Caco-2 (cell line): ENCODE results near the gene BEST4. TPM values are rescaled to one million over a fixed set of nuclear protein-coding genes. Genes with fewer than 3 reads are reported as not detected.

ENCODE experiments used
- BruUV-seq: library from RNA; stranded (reverse); fragments of 400-500 nt; replicated peaks from 2 replicates; lab custom pipeline; 2021; lab: Mats Ljungman, UMichigan
- CTCF ChIA-PET: fragments of 300-600 bp; sonication (Branson Sonifier 250); formaldehyde crosslinking; loops from one replicate; lab custom pipeline; 2022; ENCODE audit warnings: antibody characterized with exemption; lab: Charles Lee
- POLR2A ChIA-PET: fragments of 300-600 bp; sonication (Branson Sonifier 250); formaldehyde crosslinking; loops from one replicate; lab custom pipeline; 2022; ENCODE audit warnings: antibody characterized with exemption; lab: Charles Lee
- DNase-seq, 2 experiments: peaks; one replicate each; pipeline versions ENCODE4 v3.0.0 to v3.0.0-alpha.2; 2020 to 2022
- H3K27me3 ChIP-seq: replicated peaks from 2 replicates; pipeline ENCODE4 v1.6.0; 2011; ENCODE audit warnings: low read length; ENCODE audit not compliant: control insufficient read depth, insufficient read depth
- H3K36me3 ChIP-seq: 2 replicates; pipeline ENCODE4 v1.5.1; 2011; ENCODE audit warnings: low read length; ENCODE audit not compliant: control insufficient read depth, insufficient read depth
- H3K4me1 ChIP-seq: fragments of 250-450 bp; sonication (Bioruptor Pico); 2 replicates; pipeline ENCODE4 v1.5.1; 2020; ENCODE audit warnings: mild to moderate bottlenecking
- H3K4me3 ChIP-seq: 2 replicates; pipeline ENCODE4 v1.5.1; 2011; ENCODE audit warnings: low read depth, mild to moderate bottlenecking, control low read depth, low read length
- H3K9me3 ChIP-seq: fragments of 250-450 bp; sonication (Bioruptor Pico); 2 replicates; pipeline ENCODE4 v1.5.1; 2020; ENCODE audit warnings: mild to moderate bottlenecking, moderate library complexity
- H3K27ac Mint-ChIP-seq: one replicate; pipeline ENCODE4 v1.8.0; 2022; ENCODE audit warnings: mixed read lengths; ENCODE audit not compliant: unreplicated experiment
- H3K27me3 Mint-ChIP-seq: one replicate; pipeline ENCODE4 v1.8.0; 2022; ENCODE audit warnings: mixed read lengths; ENCODE audit not compliant: insufficient read depth, unreplicated experiment
- H3K36me3 Mint-ChIP-seq: one replicate; pipeline ENCODE4 v1.8.0; 2022; ENCODE audit warnings: mild to moderate bottlenecking, mixed read lengths; ENCODE audit not compliant: insufficient read depth, unreplicated experiment
- H3K4me1 Mint-ChIP-seq: one replicate; pipeline ENCODE4 v1.8.0; 2022; ENCODE audit warnings: low read depth, mixed read lengths; ENCODE audit not compliant: unreplicated experiment
- H3K4me3 Mint-ChIP-seq: one replicate; pipeline ENCODE4 v1.8.0; 2022; ENCODE audit warnings: mild to moderate bottlenecking, moderate library complexity, mixed read lengths; ENCODE audit not compliant: unreplicated experiment
- H3K9me3 Mint-ChIP-seq: one replicate; pipeline ENCODE4 v1.8.0; 2022; ENCODE audit warnings: mixed read lengths; ENCODE audit not compliant: unreplicated experiment
- intact Hi-C: fragments of 100-400 bp; cut with micrococcal nuclease; formaldehyde crosslinking; loops from one replicate; pipeline ENCODE4 v1.10.0; 2022; ENCODE audit not compliant: unreplicated experiment
- total RNA-seq: library from RNA; stranded (reverse); gene quantifications from 2 replicates; pipeline ENCODE4 v1.2.3, GENCODE V29; 2022
- TF ChIP-seq, protein P1 (sequence below), 2 experiments: fragments of 200-600 bp in 1 of 2; IDR thresholded peaks; 1 replicate in 1 of 2; 2 replicates in 1 of 2; pipeline versions ENCODE4 v1.5.1 to v1.8.0; 2011 to 2022; ENCODE audit warnings: antibody characterized with exemption in 1 of 2, control low read depth in 1 of 2, inconsistent platforms in 1 of 2, low read depth in 1 of 2, low read length in 1 of 2, mild to moderate bottlenecking in 1 of 2, moderate library complexity in 1 of 2; ENCODE audit not compliant: insufficient read depth in 1 of 2, severe bottlenecking in 1 of 2, unreplicated experiment in 1 of 2

Gene BEST4
- total RNA-seq, 1 experiment from 2014 or later: not detected

DNA sequence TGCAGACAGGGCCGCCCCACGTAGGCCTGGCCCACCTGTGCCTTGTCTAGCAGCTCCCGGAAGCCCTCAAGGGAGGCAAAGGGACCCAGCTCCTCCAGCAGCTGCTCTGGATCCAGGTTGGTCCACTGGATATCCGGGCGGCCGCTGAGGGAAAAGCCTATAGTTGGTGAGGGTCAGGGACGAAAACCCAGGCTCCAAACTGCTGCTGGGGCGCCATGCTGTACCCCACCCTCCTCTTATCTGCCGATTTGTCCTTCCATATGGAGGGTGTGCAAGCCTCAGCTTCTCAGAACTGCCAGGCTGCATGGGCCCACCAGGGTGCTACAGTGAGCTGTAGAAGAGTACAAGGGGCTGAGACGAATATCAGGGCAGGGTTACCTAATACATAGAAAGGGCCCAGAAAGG lies 42.9 kb upstream of the BEST4 start:
- BruUV-seq: no TSS peak
- H3K4me3 Mint-ChIP-seq: no peak overlapping the region
- ChIA-PET POLR2A (no interaction called here), CTCF (interaction anchor here (1.3 kb wide), 1 partner anchor 41 kb away, joined by 3 read pairs; no protein-coding TSS in a partner anchor)
- H3K4me3 ChIP-seq: no peak overlapping the region
- H3K27me3 ChIP-seq: no peaks in the 10 kb centered on the region
- no peak for DNase-seq
- no peaks in the 10 kb centered on the region for H3K9me3 Mint-ChIP-seq
- no peaks in the 10 kb centered on the region for H3K4me1 ChIP-seq
- intact Hi-C loops: loop anchor here (10.0 kb wide), 1 partner anchor 474 kb away; no protein-coding TSS in a partner anchor
- H3K36me3 Mint-ChIP-seq: no peaks in the 10 kb centered on the region
- H3K9me3 ChIP-seq: no peaks in the 10 kb centered on the region
- no peaks in the 10 kb centered on the region for H3K27me3 Mint-ChIP-seq
- no peaks in the 10 kb centered on the region for H3K4me1 Mint-ChIP-seq
- H3K27ac Mint-ChIP-seq: no peak overlapping the region
- TF ChIP-seq, protein P1, sequence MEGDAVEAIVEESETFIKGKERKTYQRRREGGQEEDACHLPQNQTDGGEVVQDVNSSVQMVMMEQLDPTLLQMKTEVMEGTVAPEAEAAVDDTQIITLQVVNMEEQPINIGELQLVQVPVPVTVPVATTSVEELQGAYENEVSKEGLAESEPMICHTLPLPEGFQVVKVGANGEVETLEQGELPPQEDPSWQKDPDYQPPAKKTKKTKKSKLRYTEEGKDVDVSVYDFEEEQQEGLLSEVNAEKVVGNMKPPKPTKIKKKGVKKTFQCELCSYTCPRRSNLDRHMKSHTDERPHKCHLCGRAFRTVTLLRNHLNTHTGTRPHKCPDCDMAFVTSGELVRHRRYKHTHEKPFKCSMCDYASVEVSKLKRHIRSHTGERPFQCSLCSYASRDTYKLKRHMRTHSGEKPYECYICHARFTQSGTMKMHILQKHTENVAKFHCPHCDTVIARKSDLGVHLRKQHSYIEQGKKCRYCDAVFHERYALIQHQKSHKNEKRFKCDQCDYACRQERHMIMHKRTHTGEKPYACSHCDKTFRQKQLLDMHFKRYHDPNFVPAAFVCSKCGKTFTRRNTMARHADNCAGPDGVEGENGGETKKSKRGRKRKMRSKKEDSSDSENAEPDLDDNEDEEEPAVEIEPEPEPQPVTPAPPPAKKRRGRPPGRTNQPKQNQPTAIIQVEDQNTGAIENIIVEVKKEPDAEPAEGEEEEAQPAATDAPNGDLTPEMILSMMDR (IDR thresholded peaks at IDR 0.05; ENCODE audit: insufficient read depth in 1 of 2, low read depth in 1 of 2, low read length in 1 of 2, severe bottlenecking in 1 of 2, unreplicated experiment in 1 of 2): no peak
- H3K36me3 ChIP-seq: no peaks in the 10 kb centered on the region

DNA sequence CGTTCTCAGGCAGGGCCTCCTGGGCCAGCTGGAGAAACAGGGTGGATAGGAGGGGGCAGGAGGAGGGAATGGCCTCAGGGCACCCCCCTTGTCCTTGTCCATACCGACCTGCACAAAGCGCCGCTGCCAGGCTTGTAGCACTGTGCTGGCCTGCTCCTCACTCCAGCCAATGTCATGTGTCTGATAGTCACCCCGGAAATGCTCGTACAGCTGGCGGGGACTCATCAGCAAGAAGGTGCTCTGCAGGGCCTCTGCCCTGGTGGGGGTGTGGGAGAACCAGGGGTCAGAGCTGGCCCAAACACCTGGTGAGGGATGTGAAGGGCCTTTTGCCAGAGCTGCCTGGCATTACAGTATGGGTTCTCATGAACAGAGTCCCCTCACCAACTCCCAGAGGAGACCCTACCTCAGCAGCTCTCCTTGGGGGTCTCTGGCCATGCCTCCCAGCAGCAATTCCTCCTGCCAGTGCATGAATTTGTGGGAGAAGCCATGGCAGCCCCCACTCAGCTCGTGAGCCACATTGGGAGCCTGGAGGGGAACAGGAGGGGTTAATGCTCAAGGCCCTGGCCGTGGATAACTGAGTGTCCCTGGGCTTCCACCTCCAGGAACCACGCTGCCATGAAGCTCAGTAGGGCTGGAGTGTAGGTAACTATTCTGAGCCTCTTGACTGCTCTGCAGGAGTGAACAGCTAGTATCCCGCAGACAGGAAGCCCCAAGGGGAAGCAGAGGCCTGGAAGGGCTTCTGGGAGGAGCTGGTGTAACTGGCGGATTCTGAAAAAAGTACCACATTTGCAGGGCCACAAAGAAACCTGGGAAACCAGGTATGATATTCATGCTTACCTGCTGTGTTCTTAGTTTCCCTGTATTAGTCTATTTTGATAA lies 41.8 kb upstream of the BEST4 start:
- Histone ChIP-seq H3K4me3 (no peak overlapping the region), H3K4me1 (no peaks in the 10 kb centered on the region), H3K27me3 (no peaks in the 10 kb centered on the region), H3K9me3 (no peaks in the 10 kb centered on the region), H3K36me3 (no peaks in the 10 kb centered on the region)
- ChIA-PET POLR2A (interaction anchor here (0.6 kb wide), 1 partner anchor 10 kb away, joined by 4 read pairs; no protein-coding TSS in a partner anchor), CTCF (interaction anchor here (0.7 to 1.3 kb wide), 2 partner anchors 24 to 40 kb away, joined by 3 read pairs; no protein-coding TSS in a partner anchor)
- TF ChIP-seq, protein P1 (IDR thresholded peaks at IDR 0.05; ENCODE audit: insufficient read depth in 1 of 2, low read depth in 1 of 2, low read length in 1 of 2, severe bottlenecking in 1 of 2, unreplicated experiment in 1 of 2): no peak
- no peaks in the 10 kb centered on the region for H3K9me3 Mint-ChIP-seq
- no peak overlapping the region for H3K27ac Mint-ChIP-seq
- H3K36me3 Mint-ChIP-seq: no peaks in the 10 kb centered on the region
- H3K4me1 Mint-ChIP-seq: no peaks in the 10 kb centered on the region
- no peaks in the 10 kb centered on the region for H3K27me3 Mint-ChIP-seq
- intact Hi-C loops: loop anchor here (10.0 kb wide), 1 partner anchor 475 kb away; no protein-coding TSS in a partner anchor
- no TSS peak for BruUV-seq
- DNase-seq: no peak
- no peak overlapping the region for H3K4me3 Mint-ChIP-seq

DNA sequence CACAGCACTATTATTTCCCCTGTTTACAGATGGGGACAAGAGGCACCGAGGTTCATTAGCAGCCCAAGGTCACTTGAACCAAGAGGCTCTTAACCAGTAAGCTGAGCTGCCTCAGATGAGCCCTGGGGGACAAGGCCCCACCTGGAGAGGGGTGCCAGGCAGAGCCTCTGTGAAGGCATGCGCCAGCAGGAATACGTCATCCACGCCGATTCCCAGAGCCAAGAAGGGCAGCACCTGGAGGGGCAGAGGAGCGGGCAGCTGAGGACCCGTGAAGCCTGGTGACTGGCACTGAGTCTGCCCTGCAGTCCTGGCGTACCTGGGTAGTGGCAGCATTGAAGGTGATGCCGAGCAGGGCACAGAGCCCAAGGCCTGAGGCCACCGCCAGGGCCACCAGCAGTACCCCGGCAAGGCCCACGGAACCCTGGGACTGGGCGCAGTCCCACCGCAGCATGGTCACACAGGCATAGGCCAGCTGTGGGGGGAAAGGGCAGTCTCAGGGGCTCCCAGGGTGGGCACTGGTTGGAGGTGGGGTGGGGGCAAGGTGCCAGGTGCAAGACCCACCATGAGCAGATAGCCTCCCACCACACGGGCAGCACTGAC lies 41.0 kb upstream of the BEST4 start:
- H3K4me3 Mint-ChIP-seq: no peak overlapping the region
- CTCF ChIA-PET: no interaction called here

More for the DNA sequence above, 41.0 kb upstream of the BEST4 start:
- Mint-ChIP-seq H3K4me1 (no peaks in the 10 kb centered on the region), H3K27me3 (no peaks in the 10 kb centered on the region), H3K9me3 (no peaks in the 10 kb centered on the region), H3K27ac (no peak overlapping the region), H3K36me3 (no peaks in the 10 kb centered on the region)
- intact Hi-C loops: no loop called here
- POLR2A ChIA-PET: interaction anchor here (0.6 kb wide), 1 partner anchor 10 kb away, joined by 4 read pairs; no protein-coding TSS in a partner anchor
- no peaks in the 10 kb centered on the region for H3K4me1 ChIP-seq
- H3K4me3 ChIP-seq: no peak overlapping the region
- no peak for DNase-seq
- BruUV-seq: no TSS peak
- TF ChIP-seq, protein P1 (IDR thresholded peaks at IDR 0.05; ENCODE audit: insufficient read depth in 1 of 2, low read depth in 1 of 2, low read length in 1 of 2, severe bottlenecking in 1 of 2, unreplicated experiment in 1 of 2): no peak
- H3K36me3 ChIP-seq: no peaks in the 10 kb centered on the region
- no peaks in the 10 kb centered on the region for H3K9me3 ChIP-seq
- H3K27me3 ChIP-seq: no peaks in the 10 kb centered on the region
